ENCODE measurements around the gene ENPP3. TPM values are rescaled to one million over a fixed set of nuclear protein-coding genes. Genes with fewer than 3 reads are reported as not detected.

Gene ENPP3
- total and polyA plus RNA-seq, 2 of the 13 experiments (the other 11 are each of a cell fraction or from before 2014, with no cell fraction given): 40.0 to 75.4 TPM

DNA sequence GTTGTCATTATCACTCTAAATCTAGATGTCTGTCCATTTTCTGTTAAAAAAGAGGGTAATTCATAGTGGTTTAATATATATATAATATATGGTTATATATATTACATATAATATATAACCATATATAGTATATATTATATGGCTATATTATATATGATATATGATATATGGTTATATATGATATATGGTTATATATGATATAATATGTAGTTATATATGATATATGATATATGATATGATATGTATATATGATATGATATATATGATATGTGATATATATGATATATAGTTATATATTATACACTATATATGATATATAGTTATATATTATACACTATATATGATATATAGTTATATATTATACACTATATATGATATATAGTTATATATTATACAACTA is 55.5 kb downstream of the ENPP3 start:
- H3K27ac ChIP-seq (ENCODE audit: extremely low read length, insufficient read depth, low read length): no peak overlapping the region
- ChIA-PET CTCF (ENCODE audit: low intra/inter-chr PET ratio, low total read pairs) (no interaction called here), POLR2A (no interaction called here)
- H3K4me2 ChIP-seq (ENCODE audit: low read depth, low read length): no peak overlapping the region
- H3K4me3 ChIP-seq (replicated peaks in 1 of 3; ENCODE audit: insufficient read depth in 1 of 3, low read depth in 2 of 3, low read length in 3 of 3): no peak overlapping the region
- no TSS peak for BruUV-seq (replicated peaks)
- DNase-seq (ENCODE audit: low spot score) (no peak), ATAC-seq (no peak), FAIRE-seq (no peak)
- intact Hi-C loops (cut with micrococcal nuclease; ENCODE audit: unreplicated experiment): loop anchor here (2.0 to 5.0 kb wide), 2 partner anchors 175 to 218 kb away; no protein-coding TSS in a partner anchor
- no peak overlapping the region for H3K9ac ChIP-seq (ENCODE audit: insufficient read depth, low read depth, low read length)
- TF ChIP-seq, protein P1, sequence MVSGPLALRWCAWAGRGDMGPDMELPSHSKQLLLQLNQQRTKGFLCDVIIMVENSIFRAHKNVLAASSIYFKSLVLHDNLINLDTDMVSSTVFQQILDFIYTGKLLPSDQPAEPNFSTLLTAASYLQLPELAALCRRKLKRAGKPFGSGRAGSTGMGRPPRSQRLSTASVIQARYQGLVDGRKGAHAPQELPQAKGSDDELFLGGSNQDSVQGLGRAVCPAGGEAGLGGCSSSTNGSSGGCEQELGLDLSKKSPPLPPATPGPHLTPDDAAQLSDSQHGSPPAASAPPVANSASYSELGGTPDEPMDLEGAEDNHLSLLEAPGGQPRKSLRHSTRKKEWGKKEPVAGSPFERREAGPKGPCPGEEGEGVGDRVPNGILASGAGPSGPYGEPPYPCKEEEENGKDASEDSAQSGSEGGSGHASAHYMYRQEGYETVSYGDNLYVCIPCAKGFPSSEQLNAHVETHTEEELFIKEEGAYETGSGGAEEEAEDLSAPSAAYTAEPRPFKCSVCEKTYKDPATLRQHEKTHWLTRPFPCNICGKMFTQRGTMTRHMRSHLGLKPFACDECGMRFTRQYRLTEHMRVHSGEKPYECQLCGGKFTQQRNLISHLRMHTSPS (CRISPR knock-in tag; IDR thresholded peaks at IDR 0.05; ENCODE audit: low read depth): no peak
- TF ChIP-seq HOXA3 (CRISPR knock-in tag; IDR thresholded peaks at IDR 0.05): no peak
- no peak for TF ChIP-seq SRSF4 (IDR thresholded peaks at IDR 0.05; ENCODE audit: low read depth, low read length, poor library complexity, severe bottlenecking)
- TF ChIP-seq, protein P2, sequence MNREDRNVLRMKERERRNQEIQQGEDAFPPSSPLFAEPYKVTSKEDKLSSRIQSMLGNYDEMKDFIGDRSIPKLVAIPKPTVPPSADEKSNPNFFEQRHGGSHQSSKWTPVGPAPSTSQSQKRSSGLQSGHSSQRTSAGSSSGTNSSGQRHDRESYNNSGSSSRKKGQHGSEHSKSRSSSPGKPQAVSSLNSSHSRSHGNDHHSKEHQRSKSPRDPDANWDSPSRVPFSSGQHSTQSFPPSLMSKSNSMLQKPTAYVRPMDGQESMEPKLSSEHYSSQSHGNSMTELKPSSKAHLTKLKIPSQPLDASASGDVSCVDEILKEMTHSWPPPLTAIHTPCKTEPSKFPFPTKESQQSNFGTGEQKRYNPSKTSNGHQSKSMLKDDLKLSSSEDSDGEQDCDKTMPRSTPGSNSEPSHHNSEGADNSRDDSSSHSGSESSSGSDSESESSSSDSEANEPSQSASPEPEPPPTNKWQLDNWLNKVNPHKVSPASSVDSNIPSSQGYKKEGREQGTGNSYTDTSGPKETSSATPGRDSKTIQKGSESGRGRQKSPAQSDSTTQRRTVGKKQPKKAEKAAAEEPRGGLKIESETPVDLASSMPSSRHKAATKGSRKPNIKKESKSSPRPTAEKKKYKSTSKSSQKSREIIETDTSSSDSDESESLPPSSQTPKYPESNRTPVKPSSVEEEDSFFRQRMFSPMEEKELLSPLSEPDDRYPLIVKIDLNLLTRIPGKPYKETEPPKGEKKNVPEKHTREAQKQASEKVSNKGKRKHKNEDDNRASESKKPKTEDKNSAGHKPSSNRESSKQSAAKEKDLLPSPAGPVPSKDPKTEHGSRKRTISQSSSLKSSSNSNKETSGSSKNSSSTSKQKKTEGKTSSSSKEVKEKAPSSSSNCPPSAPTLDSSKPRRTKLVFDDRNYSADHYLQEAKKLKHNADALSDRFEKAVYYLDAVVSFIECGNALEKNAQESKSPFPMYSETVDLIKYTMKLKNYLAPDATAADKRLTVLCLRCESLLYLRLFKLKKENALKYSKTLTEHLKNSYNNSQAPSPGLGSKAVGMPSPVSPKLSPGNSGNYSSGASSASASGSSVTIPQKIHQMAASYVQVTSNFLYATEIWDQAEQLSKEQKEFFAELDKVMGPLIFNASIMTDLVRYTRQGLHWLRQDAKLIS (CRISPR knock-in tag; IDR thresholded peaks at IDR 0.05): no peak
- TF ChIP-seq, protein P3, sequence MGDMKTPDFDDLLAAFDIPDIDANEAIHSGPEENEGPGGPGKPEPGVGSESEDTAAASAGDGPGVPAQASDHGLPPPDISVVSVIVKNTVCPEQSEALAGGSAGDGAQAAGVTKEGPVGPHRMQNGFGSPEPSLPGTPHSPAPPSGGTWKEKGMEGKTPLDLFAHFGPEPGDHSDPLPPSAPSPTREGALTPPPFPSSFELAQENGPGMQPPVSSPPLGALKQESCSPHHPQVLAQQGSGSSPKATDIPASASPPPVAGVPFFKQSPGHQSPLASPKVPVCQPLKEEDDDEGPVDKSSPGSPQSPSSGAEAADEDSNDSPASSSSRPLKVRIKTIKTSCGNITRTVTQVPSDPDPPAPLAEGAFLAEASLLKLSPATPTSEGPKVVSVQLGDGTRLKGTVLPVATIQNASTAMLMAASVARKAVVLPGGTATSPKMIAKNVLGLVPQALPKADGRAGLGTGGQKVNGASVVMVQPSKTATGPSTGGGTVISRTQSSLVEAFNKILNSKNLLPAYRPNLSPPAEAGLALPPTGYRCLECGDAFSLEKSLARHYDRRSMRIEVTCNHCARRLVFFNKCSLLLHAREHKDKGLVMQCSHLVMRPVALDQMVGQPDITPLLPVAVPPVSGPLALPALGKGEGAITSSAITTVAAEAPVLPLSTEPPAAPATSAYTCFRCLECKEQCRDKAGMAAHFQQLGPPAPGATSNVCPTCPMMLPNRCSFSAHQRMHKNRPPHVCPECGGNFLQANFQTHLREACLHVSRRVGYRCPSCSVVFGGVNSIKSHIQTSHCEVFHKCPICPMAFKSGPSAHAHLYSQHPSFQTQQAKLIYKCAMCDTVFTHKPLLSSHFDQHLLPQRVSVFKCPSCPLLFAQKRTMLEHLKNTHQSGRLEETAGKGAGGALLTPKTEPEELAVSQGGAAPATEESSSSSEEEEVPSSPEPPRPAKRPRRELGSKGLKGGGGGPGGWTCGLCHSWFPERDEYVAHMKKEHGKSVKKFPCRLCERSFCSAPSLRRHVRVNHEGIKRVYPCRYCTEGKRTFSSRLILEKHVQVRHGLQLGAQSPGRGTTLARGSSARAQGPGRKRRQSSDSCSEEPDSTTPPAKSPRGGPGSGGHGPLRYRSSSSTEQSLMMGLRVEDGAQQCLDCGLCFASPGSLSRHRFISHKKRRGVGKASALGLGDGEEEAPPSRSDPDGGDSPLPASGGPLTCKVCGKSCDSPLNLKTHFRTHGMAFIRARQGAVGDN (CRISPR knock-in tag; IDR thresholded peaks at IDR 0.05): no peak
- TF ChIP-seq ZFP82 (CRISPR knock-in tag; IDR thresholded peaks at IDR 0.05; ENCODE audit: borderline replicate concordance): no peak
- no peak for TF ChIP-seq KMT2B (CRISPR knock-in tag; IDR thresholded peaks at IDR 0.05)
- TF ChIP-seq, protein P4, sequence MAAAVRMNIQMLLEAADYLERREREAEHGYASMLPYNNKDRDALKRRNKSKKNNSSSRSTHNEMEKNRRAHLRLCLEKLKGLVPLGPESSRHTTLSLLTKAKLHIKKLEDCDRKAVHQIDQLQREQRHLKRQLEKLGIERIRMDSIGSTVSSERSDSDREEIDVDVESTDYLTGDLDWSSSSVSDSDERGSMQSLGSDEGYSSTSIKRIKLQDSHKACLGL (CRISPR knock-in tag; IDR thresholded peaks at IDR 0.05): no peak
- TF ChIP-seq TCF7L2 (IDR thresholded peaks at IDR 0.05; ENCODE audit: low read depth, low read length): no peak
- TF ChIP-seq, protein P5, sequence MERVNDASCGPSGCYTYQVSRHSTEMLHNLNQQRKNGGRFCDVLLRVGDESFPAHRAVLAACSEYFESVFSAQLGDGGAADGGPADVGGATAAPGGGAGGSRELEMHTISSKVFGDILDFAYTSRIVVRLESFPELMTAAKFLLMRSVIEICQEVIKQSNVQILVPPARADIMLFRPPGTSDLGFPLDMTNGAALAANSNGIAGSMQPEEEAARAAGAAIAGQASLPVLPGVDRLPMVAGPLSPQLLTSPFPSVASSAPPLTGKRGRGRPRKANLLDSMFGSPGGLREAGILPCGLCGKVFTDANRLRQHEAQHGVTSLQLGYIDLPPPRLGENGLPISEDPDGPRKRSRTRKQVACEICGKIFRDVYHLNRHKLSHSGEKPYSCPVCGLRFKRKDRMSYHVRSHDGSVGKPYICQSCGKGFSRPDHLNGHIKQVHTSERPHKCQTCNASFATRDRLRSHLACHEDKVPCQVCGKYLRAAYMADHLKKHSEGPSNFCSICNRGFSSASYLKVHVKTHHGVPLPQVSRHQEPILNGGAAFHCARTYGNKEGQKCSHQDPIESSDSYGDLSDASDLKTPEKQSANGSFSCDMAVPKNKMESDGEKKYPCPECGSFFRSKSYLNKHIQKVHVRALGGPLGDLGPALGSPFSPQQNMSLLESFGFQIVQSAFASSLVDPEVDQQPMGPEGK (CRISPR knock-in tag; IDR thresholded peaks at IDR 0.05): no peak
- no peak for TF ChIP-seq ESRRA (CRISPR knock-in tag; IDR thresholded peaks at IDR 0.05; ENCODE audit: low read depth)
- in situ Hi-C loops (cut with HindIII; ENCODE audit: extremely low pct_ligation_motif_present, low pct_unique_long_range_greater_than_20kb): loop anchor here (5.0 to 25.0 kb wide), 2 partner anchors 220 to 520 kb away; no protein-coding TSS in a partner anchor
- H2AFZ ChIP-seq (ENCODE audit: low read length): no peak overlapping the region
- no peaks in the 10 kb centered on the region for H4K20me1 ChIP-seq (ENCODE audit: insufficient read depth, low read length)
- no peaks in the 10 kb centered on the region for H3K4me1 ChIP-seq (ENCODE audit: insufficient read depth, low read length)
- H3K36me3 ChIP-seq (replicated peaks in 1 of 2; ENCODE audit: control insufficient read depth in 1 of 2, insufficient read depth in 2 of 2, low read length in 2 of 2): peaks cover 19 to 61% of the 10 kb centered on the region in 2 experiments
- no peaks in the 10 kb centered on the region for H3K27me3 ChIP-seq (ENCODE audit: control insufficient read depth in 1 of 2, insufficient read depth in 2 of 2, low read length in 2 of 2)
- H3K79me2 ChIP-seq (ENCODE audit: insufficient read depth, low read length): no peaks in the 10 kb centered on the region
- no peaks in the 10 kb centered on the region for H3K9me3 ChIP-seq (ENCODE audit: low read length)
